ENCODE measurements around the gene CBFA2T2.

GRCh38 chr20:33568868-33569801 is 79.2 kb downstream of the CBFA2T2 start:
- TF ChIP-seq CTCF (IDR thresholded peaks at IDR 0.05) (no peak), POLR2AphosphoS5 (IDR thresholded peaks at IDR 0.05) (no peak)

Data from stomach (tissue), 4 donors.